Cardiac muscle cell (in vitro differentiated cells and primary cell): Measurements from ENCODE around the gene DPP10. TPM values are rescaled to one million over a fixed set of nuclear protein-coding genes. Genes with fewer than 3 reads are reported as not detected.
"Not testable (repeated sequence)": the region's sequence is repeated elsewhere in the genome, so short reads cannot be mapped to it uniquely, and the experiment has no call there.

Source experiments
- DNase-seq, 2 donors: peaks; one replicate each; pipeline versions ENCODE4 v3.0.0 to v3.0.0-alpha.2; 2010 to 2017; ENCODE audit warnings: low read depth in 1 of 2, low spot score in 1 of 2
- H3K27ac ChIP-seq: fragments of 200-600 bp; sonication (generic); 2 replicates; pipeline ENCODE4 v1.5.1; 2016
- H3K27me3 ChIP-seq: fragments of 200-600 bp; sonication (generic); 2 replicates; pipeline ENCODE4 v1.6.0; 2016; ENCODE audit warnings: control low read depth
- H3K36me3 ChIP-seq: fragments of 200-600 bp; sonication (generic); 2 replicates; pipeline ENCODE4 v1.5.1; 2016; ENCODE audit warnings: control low read depth
- H3K4me1 ChIP-seq: fragments of 200-600 bp; sonication (generic); 2 replicates; pipeline ENCODE4 v1.8.1; 2017; ENCODE audit warnings: low read depth, mild to moderate bottlenecking, mixed run types
- H3K4me3 ChIP-seq: fragments of 200-600 bp; sonication (generic); 2 replicates; pipeline ENCODE4 v1.5.1; 2016; ENCODE audit warnings: mild to moderate bottlenecking
- H3K9me3 ChIP-seq: fragments of 200-600 bp; sonication (generic); 2 replicates; pipeline ENCODE4 v1.5.1; 2017; ENCODE audit warnings: low read depth, mild to moderate bottlenecking, control low read depth
- CTCF ChIP-seq: IDR thresholded peaks from 2 replicates; pipeline ENCODE4 v1.5.1; 2012; ENCODE audit warnings: low read depth, mild to moderate bottlenecking, low read length
- polyA plus RNA-seq: library from polyadenylated mRNA; unstranded; fragments of >200 nt; fragmentation: Nextera tagmentation; extraction: Ambion mirVana; gene quantifications from 2 replicates; pipeline ENCODE4 v1.2.1, GENCODE V29; 2016
- total RNA-seq: library from RNA; depleted of rRNA; stranded (reverse); fragments of >200 nt; gene quantifications from 2 replicates; pipeline ENCODE4 v1.2.3, GENCODE V29; 2016

The DPP10 gene
- total and polyA plus RNA-seq, 2 experiments from 2014 or later, result 1.1 to 1.4 TPM

GRCh38 chr2:115083225-115083624, 640.8 kb downstream of the DPP10 start:
- Histone ChIP-seq H3K4me1 (no peaks in the 10 kb centered on the region), H3K36me3 (no peaks in the 10 kb centered on the region), H3K9me3 (no peaks in the 10 kb centered on the region), H3K27ac (no peak overlapping the region), H3K4me3 (no peak overlapping the region), H3K27me3 (no peaks in the 10 kb centered on the region)
- peak in 1 of 2 donors; percentile 32 for DNase-seq
- TF ChIP-seq CTCF, result no peak

GRCh38 chr2:115083711-115084110, 641.3 kb downstream of the DPP10 start:
- H3K27me3 ChIP-seq, result no peaks in the 10 kb centered on the region
- DNase-seq, result no peak
- H3K27ac ChIP-seq, result no peak overlapping the region
- no peak for TF ChIP-seq CTCF
- no peaks in the 10 kb centered on the region for H3K36me3 ChIP-seq
- H3K4me3 ChIP-seq, result no peak overlapping the region
- no peaks in the 10 kb centered on the region for H3K9me3 ChIP-seq
- no peaks in the 10 kb centered on the region for H3K4me1 ChIP-seq

- no peak for DNase-seq
- no peaks in the 10 kb centered on the region for H3K4me1 ChIP-seq
- no peak overlapping the region for H3K4me3 ChIP-seq
- H3K9me3 ChIP-seq, result no peaks in the 10 kb centered on the region
- no peak overlapping the region for H3K27ac ChIP-seq
- no peaks in the 10 kb centered on the region for H3K27me3 ChIP-seq
- no peaks in the 10 kb centered on the region for H3K36me3 ChIP-seq
- no peak for TF ChIP-seq CTCF
Measured at GRCh38 chr2:115084446-115084845, 642.0 kb downstream of the DPP10 start.

- H3K27me3 ChIP-seq, H3K9me3 ChIP-seq, H3K36me3 ChIP-seq, H3K4me3 ChIP-seq, DNase-seq, H3K4me1 ChIP-seq, H3K27ac ChIP-seq: not testable (repeated sequence)
Measured at GRCh38 chr2:115086051-115086620, 643.7 kb downstream of the DPP10 start.

GRCh38 chr2:115094441-115094840, 652.0 kb downstream of the DPP10 start:
- no peaks in the 10 kb centered on the region for H3K9me3 ChIP-seq
- no peaks in the 10 kb centered on the region for H3K36me3 ChIP-seq
- no peak for TF ChIP-seq CTCF
- H3K27ac ChIP-seq, result no peak overlapping the region
- H3K4me1 ChIP-seq, result no peaks in the 10 kb centered on the region
- no peaks in the 10 kb centered on the region for H3K27me3 ChIP-seq
- DNase-seq, result no peak
- no peak overlapping the region for H3K4me3 ChIP-seq

- H3K9me3 ChIP-seq, result no peaks in the 10 kb centered on the region
- TF ChIP-seq CTCF, result no peak
- no peaks in the 10 kb centered on the region for H3K27me3 ChIP-seq
- no peak overlapping the region for H3K4me3 ChIP-seq
- DNase-seq, result no peak
- no peaks in the 10 kb centered on the region for H3K36me3 ChIP-seq
- H3K27ac ChIP-seq, result no peak overlapping the region
- H3K4me1 ChIP-seq, result no peaks in the 10 kb centered on the region
Measured at GRCh38 chr2:115105966-115106365, 663.5 kb downstream of the DPP10 start.
